AML-193 (cell line): ENCODE results near the gene CELF2.

ENCODE experiments used
- DNase-seq, 2 experiments: peaks; one replicate each; lab custom pipeline; 2025; lab: John Stamatoyannopoulos, UW

CELF2 gene

DNA sequence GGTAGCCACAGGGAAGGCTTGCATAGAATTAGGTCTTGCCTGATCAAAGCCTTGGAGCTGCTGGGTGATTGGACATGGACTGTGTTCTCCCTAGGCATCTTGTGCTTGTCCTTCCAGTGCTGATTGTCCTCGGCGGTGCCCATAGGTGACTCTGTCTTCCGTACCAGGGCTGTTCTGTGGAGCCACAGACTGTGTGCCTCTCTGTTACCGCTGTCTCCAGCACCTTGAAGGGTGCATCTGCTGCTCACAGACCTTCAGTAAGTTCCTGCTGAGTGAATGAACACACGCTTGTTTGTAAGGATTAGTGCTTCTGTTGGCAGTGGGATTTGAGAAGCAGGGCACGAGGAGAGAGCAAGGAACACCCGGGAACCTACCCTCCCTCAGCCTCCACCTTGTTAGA, 116.7 kb downstream of the CELF2 start:
- no peak for DNase-seq

DNA sequence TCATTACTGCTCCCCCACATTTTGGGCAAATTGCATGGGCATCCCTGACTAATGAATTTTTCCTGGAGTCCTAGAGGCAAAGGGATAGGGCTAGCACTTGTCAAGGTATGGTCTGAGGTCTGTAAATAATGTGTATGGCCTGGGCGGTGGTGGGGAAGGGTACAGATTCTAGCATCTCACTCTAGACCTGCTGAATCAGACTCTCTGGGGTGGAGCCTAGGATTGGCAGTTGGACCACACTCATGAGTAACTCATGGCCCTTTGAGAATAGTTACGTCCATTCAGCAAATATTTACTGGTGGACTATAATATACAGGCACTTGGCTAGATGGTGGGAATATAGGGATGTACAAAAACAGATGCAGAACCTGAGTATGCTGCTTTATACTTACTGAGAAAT, 118.0 kb downstream of the CELF2 start:
- no peak for DNase-seq

DNA sequence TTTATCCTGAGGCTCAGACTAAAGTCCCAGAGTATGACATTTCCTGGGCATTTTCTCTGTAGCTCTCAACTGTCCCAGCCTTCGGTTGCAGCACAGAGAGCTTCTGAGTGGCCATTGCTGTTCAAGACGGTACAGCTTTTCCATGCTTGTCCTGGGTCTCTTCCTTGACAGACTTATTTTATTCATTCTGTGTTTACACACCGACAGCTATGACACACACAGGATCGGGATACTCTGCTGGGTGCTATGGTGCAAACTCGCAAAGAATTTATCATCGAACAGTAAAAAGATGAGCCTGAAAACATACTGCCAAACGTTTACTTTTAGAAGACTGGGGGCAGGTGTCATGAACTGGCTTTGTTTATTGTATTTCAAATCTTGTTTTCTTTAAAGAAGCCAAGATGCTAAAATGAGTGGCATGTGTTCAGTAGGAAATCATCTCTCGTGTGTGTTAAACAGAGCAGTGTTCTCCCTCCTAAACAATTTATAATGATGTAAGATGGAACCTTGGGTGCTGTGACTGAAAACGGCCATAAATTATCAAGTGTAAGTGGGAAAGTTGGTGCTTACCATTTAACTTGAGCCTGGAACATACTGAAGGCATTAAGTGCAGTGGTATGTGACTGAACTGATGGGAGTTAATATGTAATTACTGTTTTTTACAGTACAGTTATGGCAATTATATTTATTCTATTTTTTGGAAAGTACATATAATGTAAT, 120.8 kb downstream of the CELF2 start:
- no peak for DNase-seq

DNA sequence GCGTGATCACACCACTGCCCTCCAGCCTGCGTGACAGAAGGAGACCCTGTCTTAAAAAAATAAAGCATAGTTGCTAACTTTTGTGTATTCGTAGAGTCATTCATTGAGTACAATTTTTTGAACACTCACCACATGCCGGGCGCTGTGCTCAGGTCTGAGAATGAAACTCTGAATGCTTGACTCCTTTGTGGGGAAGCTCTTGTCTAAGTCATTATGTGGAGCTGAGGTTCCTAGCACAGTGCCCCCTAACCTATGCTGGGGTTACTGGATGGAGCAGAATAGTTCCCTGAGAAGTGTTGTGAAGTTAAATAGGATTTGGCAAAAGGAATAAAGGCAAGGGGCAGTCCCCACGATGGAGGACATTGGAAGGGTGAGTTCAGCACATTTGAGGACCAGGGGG, 123.3 kb downstream of the CELF2 start:
- no peak for DNase-seq

DNA sequence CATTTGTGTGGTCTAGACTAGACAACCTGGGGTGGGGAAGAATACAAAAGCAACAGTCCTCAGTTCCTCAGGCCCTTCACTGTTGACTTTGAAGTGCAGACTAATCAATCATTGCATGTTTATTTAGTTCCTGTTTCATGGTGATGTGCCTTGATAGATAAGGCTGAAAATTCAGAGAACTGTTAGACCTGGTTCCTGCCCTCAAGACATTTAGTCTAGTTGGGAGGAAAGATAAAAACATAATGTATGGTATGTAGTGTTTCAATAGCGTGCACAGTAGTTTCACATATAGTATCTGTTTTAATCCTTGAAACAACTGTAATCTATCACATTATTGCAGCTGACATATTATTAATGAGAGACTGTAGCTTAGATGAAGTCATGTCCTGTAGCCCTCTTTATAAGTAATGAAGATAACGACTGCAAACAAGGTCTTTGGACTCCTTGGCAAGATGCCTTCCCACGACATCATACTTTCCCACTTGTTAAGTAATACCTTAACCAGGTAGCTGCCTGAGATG, 124.0 kb downstream of the CELF2 start:
- DNase-seq, result no peak

DNA sequence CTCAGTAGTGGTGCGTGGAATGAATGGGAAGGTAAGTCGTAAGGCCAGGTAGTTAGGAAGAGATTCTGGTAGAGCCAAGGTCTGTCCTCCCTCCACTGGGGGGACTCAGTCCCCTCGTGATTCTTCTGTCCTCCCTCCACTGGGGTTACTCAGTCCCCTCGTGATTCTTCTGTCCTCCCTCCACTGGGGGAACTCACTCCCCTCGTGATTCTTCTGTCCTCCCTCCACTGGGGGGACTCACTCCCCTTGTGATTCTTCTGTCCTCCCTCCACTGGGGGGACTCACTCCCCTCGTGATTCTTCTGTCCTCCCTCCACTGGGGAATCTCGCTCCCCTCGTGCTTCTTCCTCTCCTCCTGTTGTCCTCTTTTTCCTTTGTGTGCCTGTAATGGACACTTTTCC, 125.1 kb downstream of the CELF2 start:
- no peak for DNase-seq

DNA sequence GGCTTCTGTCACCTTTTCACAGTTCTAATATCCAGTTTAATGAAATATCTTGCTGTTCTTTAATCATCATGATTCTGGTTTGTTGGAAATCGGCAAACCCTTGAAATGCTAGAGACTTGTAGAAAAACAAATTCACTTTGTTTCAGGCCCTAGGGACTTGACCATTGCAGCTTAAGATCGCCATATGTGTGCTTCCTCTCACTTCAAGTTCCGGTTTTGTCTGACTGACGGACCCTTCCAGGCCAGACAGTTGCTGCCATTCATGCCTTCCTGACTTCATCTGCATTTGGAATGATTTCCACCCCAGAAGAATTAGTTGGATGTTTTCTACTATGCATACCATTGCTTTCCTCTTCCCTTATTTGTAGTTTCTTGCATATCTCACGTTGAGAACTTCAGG, 125.6 kb downstream of the CELF2 start:
- DNase-seq, result no peak

DNA sequence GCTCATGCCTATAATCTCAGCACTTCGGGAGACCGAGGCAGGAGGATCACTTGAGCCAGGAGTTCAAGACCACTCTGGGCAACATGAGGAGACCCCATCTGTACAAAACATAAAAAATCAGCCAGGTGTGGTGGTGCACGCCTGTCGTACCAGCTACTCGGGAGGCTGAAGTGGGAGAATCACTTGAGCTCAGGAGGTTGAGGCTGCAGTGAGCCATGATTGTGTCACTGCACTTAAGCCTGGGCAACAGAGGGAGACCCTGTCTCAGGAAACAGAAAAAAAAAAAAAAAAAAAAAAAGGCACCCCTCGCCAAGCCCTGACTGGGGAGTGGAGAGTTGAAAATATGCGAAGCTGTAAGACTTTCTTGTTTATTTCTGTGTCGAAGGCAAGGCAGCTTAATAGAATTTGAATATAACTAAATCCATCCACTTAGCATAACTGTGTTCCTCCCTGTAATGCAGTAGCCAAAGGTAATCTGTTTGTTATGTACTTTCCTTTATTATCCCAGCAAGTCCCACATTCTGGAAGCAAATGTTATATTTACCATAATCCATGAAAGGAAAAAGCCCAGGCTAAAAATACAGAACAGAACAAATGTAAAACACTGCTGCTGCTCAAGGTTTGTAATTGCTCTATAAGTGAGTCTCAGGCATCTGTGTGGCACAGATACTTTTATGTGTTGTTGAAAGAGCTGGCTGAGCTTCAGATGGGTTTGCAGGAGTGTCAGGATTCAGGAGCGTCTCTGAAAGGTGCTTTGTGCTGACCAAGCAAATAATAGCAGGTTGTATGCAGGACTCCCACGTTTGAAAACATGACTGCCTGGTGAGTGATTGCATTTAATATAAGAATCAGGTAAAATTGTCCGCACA, 127.2 kb downstream of the CELF2 start:
- DNase-seq, result no peak

DNA sequence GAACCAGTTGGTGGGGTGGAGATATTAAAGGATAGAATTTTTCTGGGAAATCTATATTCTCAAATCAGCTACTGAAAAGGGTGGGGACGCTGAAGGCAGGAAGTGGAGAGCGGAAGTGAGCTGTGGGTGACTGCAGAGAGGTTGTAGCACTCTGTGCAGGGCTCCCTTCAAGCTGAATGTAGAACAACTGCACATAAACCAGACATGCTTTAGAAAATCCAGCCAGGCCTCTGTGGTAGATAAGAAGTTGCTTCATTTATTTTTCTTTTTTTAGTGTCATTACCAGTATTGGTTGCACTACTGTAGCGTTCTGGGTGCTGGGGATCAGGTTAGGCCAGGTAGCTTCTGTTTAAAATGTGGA, 127.8 kb downstream of the CELF2 start:
- peak; percentile 52 to 74 for DNase-seq

DNA sequence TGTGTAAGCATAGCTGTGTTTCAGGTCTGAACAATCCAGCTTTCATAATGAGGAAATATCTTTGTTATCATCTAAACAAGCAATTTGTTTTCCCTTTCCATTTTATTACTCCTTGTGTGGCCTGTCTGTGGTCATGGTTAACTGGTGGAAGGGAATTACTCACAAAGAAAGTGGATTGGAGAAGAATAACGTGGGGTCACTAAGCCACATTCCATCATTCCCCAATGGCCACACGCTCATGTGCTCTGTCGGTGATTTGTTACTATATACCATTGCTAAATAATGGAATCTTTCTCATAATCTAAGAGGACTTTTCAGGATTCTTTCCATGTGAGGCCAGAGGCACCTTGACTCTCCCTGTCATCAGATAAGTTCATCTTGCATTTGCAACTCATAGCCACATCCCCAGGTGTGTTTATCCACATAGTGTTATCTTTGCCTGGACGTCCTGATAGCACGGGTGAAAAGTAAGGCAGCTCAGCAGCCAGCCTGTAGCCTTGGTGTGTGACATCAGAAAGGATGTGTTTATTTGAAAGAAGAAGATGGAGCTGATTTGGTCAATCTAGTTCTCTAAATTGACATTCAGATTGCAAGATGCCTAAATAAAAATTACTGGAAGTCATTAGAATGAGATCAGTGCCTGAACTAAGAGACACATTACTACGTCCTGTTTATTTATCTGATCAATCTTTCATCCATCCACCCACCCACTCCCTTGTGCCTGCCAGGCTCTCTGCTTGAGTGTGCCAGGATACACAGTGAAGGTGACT, 128.9 kb downstream of the CELF2 start:
- no peak for DNase-seq

DNA sequence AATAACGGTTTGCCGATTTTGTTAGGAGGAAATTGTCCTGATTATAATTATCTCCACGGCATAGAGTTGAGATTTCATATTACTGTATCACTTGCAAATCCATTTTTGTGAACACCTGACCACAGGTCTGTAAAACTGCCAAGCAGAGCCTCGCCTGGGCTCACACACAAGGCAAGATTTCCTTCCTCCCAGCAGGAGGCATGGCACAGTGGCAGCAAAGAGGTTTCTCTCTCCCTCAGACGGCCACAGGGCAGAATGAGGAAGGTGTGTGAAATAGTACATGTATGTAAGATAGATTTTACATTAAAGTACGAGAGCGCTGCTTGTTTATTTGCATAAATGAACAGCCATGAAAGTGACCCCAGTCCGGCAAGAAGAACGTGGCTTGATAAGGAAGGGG, 130.1 kb downstream of the CELF2 start:
- peak; percentile 77 to 83 for DNase-seq

DNA sequence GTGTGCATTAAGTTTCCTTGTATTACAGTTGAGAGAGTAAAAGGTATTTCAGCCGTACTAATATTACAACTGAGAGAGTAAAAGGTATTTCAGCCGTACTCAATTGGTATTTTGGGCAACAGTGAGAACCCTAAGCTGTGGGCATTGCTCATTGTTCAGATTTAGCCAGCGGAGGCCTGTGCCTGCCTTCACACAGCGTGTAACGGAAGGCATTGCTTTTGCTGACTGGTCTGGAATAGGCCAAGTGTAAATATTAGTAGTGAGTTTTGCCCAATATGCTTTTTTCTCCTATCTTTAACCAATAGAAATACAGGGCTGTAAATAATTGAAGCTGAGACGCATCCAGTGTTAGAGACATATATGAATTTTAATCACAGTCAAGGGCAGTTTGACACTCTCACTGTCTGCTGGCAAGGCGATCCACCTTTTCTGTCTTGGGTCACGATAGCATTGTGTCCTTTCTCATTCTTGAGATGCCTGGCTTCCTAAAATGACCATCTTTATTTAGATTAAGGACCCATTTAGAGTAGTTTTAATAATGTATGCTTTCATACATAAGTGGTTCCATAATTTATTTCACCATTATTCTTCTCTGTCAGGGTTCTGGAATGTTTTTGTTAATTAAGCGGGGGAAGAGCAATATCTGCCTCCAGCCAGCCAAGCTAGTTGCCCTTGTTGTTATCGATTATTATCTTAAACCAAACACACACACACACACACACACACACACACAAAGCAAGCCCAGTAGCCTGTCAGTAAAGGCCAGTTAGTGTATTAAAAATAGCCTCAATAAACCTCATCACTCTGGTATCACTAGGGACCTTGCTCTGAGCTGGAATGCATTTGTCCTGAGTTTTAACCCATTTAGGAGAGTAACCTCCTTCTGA, 130.7 kb downstream of the CELF2 start:
- DNase-seq, result no peak

DNA sequence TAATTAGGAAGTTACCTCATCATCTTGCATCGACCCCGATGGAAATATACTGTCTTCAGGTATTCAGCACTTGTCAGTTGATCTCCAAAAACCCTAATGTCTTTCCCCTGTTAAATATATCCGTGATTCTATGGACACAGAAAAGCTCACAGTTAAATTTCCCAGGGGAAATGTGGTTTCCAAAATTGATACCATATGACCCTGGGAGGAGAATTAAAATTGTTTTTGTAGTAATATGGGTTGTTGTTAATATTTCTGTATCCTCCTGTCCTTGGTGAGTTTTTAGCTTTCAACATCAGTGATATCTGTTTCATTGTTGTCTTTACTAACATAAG, 132.1 kb downstream of the CELF2 start:
- DNase-seq, result no peak

DNA sequence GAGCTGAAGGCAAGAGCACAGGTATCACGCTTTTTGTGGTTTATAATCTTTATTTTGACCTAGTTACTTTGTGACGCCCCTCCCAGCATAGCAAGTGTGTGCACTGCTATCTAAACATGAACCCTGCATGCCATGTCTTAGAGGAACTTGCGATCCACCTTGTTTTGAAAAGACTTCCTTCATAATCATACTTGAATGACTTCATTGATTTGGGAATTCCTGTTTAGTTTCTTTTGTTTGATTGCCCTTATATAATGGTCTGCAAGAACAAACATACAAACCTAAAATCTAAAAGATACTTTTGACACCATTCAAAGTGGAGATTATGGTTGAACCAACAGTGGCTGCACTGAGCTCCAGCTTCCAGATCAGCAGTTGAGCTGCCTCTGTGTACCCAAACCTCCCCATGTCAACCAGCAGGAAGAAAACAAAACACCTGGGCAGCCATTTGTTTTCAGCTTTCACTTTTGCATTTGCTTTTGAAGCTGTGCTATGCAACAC, 132.6 kb downstream of the CELF2 start:
- no peak for DNase-seq

DNA sequence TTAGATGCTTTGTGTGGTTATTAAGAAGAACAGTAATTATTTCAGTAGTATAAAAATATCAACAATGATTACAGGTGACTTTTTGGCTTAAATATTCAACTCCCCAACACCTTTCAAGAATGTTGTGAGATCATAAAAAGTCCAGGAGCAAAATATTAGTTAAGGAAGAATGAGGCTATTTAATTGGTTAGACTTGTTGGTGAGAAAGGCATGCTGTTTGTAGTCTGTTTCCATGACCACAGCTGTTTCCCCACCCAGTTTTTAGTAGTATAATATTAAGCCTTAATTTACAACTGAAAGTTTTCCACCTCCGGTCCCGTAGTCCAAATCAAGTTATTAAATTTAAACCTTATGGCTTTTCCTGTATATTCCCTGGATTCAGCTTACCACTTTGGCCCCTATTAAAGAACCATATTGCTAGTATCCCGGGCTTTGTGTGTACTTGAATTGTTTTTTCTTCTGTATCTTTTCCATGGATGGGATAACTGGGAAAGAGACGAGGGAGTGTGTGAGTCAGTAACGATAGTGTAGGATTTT, 133.3 kb downstream of the CELF2 start:
- DNase-seq, result no peak

DNA sequence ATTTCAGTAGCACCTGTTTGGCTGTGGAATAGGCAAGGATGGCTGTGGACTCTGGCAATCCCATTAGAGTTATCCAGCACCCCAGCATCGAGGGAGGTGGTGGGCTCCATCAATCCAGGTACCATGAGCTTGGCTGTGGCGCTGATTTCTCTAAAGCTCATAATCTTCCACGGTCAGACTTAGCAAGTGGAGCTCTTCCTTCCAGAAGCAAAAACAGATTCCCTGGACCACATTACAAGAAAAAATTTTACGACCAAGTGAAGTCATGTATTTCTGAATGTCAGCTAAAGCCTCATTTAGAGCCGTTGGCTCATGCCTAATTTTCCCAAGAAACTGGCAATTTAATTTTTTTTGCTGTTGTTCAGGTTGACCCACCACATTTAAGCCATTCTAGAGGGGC, 135.1 kb downstream of the CELF2 start:
- DNase-seq, result no peak

DNA sequence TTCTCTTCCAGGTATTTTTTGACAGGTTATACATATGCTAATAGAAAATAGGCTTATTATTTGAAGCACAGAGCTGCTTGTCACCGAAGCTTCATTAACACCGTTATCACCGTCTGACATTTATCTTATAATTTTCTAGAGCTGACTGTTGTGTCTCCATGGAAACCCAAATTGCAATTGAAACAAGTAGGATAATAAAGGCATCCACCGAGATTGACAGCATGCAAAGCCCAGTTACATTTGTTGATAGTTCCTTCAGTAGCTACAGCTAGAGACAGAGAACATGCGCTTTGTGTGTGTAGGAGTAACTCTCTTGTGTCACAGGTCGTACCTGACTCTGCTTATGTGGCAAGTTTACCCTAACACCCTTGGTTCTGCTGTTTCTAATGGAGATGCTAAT, 135.6 kb downstream of the CELF2 start:
- no peak for DNase-seq

DNA sequence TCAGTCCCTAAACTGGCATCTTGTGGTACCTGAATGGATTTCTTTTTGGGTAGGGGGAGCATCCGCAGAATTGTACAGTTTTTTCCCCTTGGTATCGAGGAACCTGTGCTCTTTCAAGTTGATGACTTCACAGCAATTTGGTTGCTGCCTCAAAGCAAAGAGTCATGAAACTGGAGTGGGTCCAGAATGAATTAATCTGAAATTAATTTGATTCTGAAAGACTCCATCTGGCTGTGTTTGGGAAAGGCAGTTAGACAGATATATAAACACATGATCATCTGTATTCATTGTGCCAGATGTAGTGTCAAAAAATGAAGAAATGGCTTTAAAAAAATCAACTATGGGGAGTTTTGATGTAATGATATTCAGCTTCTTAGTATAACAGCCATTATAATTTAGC, 136.1 kb downstream of the CELF2 start:
- DNase-seq, result no peak

DNA sequence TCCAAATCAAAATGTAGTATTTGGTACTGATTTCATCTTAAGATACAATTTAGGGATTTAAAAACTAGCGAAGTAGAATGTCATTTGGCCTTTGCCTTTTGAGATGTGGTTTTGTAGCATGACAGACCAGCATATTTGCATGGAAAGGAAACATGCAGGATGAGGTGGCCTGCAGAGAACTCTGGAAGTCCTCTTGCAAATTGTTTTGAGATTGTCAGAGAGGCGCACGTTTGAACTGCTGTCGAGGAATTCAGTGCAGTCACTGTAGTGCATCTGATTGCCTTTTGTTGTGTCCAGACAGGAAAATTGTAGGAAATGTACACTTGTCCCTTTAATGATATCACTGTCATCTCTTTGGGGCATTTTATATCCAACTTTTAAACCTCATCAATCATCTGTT, 136.7 kb downstream of the CELF2 start:
- DNase-seq, result no peak

DNA sequence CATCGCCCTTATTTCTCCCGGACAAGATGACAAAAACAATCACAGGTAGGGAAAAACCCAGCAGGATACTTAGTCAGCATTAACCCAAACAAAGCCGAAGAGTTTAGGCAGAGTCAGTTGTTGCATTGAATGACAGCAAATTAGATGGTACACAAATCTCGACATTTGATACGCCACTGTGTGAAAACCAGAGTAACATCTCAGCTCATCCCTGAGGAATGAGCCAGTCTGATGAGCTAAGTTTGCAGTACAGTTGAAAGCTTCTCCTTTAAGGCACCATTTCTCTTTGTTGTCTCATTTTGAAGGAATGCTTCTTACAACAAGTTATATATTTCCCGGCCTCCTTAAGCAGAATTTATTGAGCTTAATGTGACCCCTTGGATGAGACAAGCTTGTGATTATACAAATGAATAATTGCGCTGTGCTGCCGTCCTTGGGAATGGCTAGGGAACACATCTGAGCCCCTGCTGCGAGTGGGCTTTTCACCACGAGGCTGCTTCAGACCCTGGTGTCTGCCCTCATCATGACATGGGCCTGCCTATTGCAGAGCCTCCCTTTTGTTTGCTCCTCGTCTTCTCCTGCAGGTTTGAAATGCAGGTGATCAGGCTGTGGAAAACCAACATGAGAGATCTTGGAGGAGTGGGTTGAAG, 137.3 kb downstream of the CELF2 start:
- DNase-seq, result no peak

DNA sequence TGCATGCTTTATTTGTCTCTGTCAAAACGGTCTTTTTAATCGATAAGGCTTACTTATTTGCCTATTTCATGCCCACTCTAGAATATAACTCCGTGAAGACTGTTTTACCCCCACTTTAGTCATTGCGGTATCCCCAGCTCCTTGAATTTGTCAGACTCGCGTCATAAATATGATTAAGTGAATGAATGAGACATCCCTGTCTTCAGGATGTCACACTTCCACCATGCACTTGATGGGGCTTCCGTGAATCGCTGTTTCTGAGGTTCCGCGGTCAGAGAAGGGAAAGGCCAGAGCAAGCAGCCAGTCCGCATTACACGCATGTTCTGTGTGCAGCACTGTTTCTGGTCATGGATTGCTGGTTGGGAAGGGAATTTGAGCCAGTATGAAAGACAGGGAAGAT, 138.8 kb downstream of the CELF2 start:
- no peak for DNase-seq
